Thyroid gland (tissue), 4 donors: ENCODE measurements around the gene AGBL4. TPM values are rescaled to one million over a fixed set of nuclear protein-coding genes. Genes with fewer than 3 reads are reported as not detected.

Experiments used
- DNase-seq, 2 donors: peaks; one replicate each; pipeline ENCODE4 v3.0.0-alpha.2; 2019
- H3K27ac ChIP-seq, 3 donors: fragments of 200-600 bp; sonication (generic); 1 replicate in 2 of 3; 2 replicates in 1 of 3; pipeline ENCODE4 v1.5.1; 2016 to 2019; ENCODE audit warnings: mild to moderate bottlenecking in 1 of 3, moderate library complexity in 1 of 3
- H3K27me3 ChIP-seq: fragments of 200-600 bp; sonication (generic); one replicate; pipeline ENCODE4 v1.5.1; 2019
- H3K36me3 ChIP-seq, 2 donors: fragments of 200-600 bp; sonication (generic); one replicate each; pipeline ENCODE4 v1.5.1; 2016 to 2019
- H3K4me1 ChIP-seq, 2 donors: fragments of 200-600 bp; sonication (generic); one replicate each; pipeline ENCODE4 v1.5.1; 2017 to 2019
- H3K4me3 ChIP-seq, 3 donors: fragments of 200-600 bp; sonication (generic); replicated peaks in 1 of 3; 1 replicate in 2 of 3; 2 replicates in 1 of 3; pipeline ENCODE4 v1.5.1; 2016; ENCODE audit warnings: mild to moderate bottlenecking in 1 of 3
- H3K9me3 ChIP-seq: fragments of 200-600 bp; sonication (generic); one replicate; pipeline ENCODE4 v1.5.1; 2017
- POLR2A ChIP-seq, 2 donors: fragments of 450-650 bp; IDR thresholded peaks; one replicate each; pipeline ENCODE4 v1.6.1; 2017; ENCODE audit warnings: antibody characterized with exemption in 2 of 2, mild to moderate bottlenecking in 2 of 2, moderate library complexity in 1 of 2
- WGBS, 2 donors: methylation state at CpG; one replicate each; pipeline ENCODE4 v1.1.5; 2017; 5-methylcytosine and 5-hydroxymethylcytosine counted together
- intact Hi-C: fragments of 100-400 bp; cut with DNase I; formaldehyde crosslinking; loops from one replicate; pipeline ENCODE4 v1.15.1; 2023
- total RNA-seq, 4 donors: library from RNA; depleted of rRNA; stranded (reverse); fragments of >200 nt; gene quantifications; one replicate each; pipeline ENCODE4 v1.2.3, GENCODE V29; 2016
- TF ChIP-seq, protein P1 (sequence below), 6 experiments: fragments of 200-600 bp in 3 of 6; fragments of 450-650 bp in 3 of 6; sonication (generic) in 3 of 6; IDR thresholded peaks; one replicate each; pipeline ENCODE4 v1.5.1; 2016 to 2019; ENCODE audit warnings: antibody characterized with exemption in 6 of 6, mild to moderate bottlenecking in 2 of 6, inconsistent platforms in 1 of 6, moderate library complexity in 1 of 6

Gene AGBL4
- total RNA-seq, 4 donors from 2014 or later = 2.1 to 6.0 (median 4.8) TPM

DNA sequence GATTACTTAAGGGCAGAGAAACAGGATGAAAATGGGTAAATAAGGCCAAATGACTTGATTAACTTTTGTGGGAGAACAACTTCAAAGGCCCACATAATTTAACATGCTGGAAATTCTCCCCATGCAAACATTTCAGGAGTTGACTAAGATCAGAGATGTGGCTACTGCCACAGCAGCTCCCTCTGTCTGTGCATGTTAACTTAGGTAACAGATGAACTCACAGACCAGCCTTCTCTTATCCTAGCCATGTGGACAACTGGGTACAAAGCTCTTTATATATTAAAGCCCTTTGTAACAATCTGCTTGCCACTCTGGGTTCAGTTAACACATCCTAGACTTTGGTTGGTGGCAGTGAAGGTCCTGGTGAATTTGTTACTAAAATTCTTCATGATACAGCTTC is 1280.3 kb downstream of the AGBL4 start:
- no peaks in the 10 kb centered on the region for H3K36me3 ChIP-seq
- no peak overlapping the region for H3K27ac ChIP-seq
- TF ChIP-seq, protein P1, sequence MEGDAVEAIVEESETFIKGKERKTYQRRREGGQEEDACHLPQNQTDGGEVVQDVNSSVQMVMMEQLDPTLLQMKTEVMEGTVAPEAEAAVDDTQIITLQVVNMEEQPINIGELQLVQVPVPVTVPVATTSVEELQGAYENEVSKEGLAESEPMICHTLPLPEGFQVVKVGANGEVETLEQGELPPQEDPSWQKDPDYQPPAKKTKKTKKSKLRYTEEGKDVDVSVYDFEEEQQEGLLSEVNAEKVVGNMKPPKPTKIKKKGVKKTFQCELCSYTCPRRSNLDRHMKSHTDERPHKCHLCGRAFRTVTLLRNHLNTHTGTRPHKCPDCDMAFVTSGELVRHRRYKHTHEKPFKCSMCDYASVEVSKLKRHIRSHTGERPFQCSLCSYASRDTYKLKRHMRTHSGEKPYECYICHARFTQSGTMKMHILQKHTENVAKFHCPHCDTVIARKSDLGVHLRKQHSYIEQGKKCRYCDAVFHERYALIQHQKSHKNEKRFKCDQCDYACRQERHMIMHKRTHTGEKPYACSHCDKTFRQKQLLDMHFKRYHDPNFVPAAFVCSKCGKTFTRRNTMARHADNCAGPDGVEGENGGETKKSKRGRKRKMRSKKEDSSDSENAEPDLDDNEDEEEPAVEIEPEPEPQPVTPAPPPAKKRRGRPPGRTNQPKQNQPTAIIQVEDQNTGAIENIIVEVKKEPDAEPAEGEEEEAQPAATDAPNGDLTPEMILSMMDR (IDR thresholded peaks at IDR 0.05) = no peak
- TF ChIP-seq POLR2A (IDR thresholded peaks at IDR 0.05) = no peak
- H3K27me3 ChIP-seq = no peaks in the 10 kb centered on the region
- intact Hi-C loops = no loop called here
- H3K9me3 ChIP-seq = no peaks in the 10 kb centered on the region
- H3K4me1 ChIP-seq = no peaks in the 10 kb centered on the region
- H3K4me3 ChIP-seq = no peak overlapping the region
- no peak for DNase-seq

DNA sequence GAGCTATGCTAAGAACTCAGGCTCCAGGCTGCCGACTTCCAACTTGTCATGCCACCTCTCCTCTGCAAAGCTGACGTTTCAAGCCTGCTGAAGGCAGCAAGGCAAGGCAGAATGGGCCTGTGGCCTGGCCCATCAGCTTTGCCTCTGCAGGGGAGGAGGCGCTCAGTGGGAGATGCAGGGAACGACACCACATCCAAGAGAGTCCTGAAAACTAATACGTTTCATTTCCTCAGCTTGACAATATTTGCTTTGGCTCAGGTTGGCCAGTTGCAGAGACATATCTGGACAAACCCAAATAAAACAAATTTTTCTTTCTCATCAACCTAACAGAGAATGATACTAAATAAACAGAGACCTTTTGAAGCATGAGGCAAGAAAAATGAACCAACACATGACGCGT is 1282.4 kb downstream of the AGBL4 start:
- intact Hi-C loops = no loop called here
- WGBS, 2 donors = 84 to 86% methylated on average over 7 of the region's 7 CpGs
- TF ChIP-seq, protein P1 (IDR thresholded peaks at IDR 0.05) = no peak
- TF ChIP-seq POLR2A (IDR thresholded peaks at IDR 0.05) = no peak
- no peaks in the 10 kb centered on the region for H3K36me3 ChIP-seq
- no peaks in the 10 kb centered on the region for H3K27me3 ChIP-seq
- DNase-seq = no peak
- no peaks in the 10 kb centered on the region for H3K4me1 ChIP-seq
- no peaks in the 10 kb centered on the region for H3K9me3 ChIP-seq
- no peak overlapping the region for H3K4me3 ChIP-seq
- H3K27ac ChIP-seq = no peak overlapping the region

DNA sequence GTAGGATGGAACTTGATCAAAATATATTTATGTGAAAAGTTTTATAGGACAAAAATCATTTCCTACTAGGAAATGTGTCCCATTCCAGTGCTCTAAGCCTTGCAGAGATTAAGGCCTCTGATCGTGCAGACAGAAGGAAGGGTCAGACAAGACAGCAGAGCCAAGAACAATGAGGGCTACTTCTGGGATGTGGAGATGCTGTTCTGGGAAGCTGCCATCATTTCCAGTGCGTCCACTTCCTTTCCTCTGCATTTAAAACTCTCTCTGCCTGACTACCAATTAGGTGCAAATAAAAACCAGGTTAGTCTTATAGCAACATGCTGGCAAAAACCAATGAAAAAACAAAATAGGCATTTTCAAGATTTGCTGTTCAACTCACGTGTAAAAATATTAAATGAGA is 1283.1 kb downstream of the AGBL4 start:
- DNase-seq = no peak
- TF ChIP-seq, protein P1 (IDR thresholded peaks at IDR 0.05) = no peak
- TF ChIP-seq POLR2A (IDR thresholded peaks at IDR 0.05) = no peak
- no peak overlapping the region for H3K27ac ChIP-seq
- no peaks in the 10 kb centered on the region for H3K27me3 ChIP-seq
- H3K9me3 ChIP-seq = no peaks in the 10 kb centered on the region
- intact Hi-C loops = no loop called here
- WGBS, 2 donors = 74 to 84% methylated on average over 3 of the region's 3 CpGs
- no peaks in the 10 kb centered on the region for H3K4me1 ChIP-seq
- H3K36me3 ChIP-seq = peaks cover 0 to 5% of the 10 kb centered on the region in 2 donors
- no peak overlapping the region for H3K4me3 ChIP-seq

DNA sequence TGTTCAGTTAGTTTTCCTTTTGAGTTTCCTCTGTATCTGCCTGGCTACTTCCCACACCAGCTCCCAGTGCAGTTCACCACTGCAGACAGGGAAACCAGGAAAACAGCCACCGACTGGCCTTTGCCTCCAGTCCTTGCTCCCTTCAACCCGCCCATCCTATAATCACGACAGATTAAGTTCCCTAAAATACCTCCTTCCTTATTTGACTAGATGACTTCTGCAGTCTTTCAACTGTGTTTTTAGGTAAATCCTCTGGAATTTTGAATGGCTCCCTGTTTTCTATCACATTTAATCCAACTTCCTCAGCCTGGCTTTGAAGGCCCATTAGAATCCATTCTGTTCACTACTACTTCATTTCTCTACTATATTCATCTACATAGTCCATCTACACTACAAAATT is 1284.7 kb downstream of the AGBL4 start:
- Histone ChIP-seq H3K36me3 (peaks cover 0 to 12% of the 10 kb centered on the region in 2 donors), H3K4me1 (no peaks in the 10 kb centered on the region), H3K27ac (no peak overlapping the region), H3K4me3 (no peak overlapping the region), H3K9me3 (no peaks in the 10 kb centered on the region), H3K27me3 (no peaks in the 10 kb centered on the region)
- no peak for DNase-seq
- intact Hi-C loops = no loop called here
- TF ChIP-seq, protein P1 (IDR thresholded peaks at IDR 0.05) = no peak
- no peak for TF ChIP-seq POLR2A (IDR thresholded peaks at IDR 0.05)
- WGBS, 2 donors = 52 to 63% methylated on average over 3 of the region's 3 CpGs

DNA sequence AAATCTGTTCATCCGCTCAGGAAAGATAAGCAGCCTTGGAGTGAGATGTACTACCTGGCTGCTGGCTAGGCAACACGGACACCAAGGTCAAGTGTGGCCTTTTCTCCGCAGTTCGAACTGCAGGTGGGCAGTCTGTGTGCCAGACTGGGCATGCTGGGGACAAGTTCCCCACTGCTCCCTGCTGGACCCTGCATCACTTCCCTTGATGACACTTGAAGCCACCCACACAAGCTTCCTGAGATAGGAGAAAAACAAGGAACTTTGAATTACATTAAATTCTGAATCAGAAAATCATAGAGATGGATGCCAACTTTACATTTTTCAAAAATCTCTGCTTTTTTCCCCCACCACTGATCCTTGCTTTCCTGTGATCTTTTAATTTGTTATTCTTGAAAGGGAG is 1285.4 kb downstream of the AGBL4 start:
- no peaks in the 10 kb centered on the region for H3K9me3 ChIP-seq
- H3K36me3 ChIP-seq = peaks cover 7 to 20% of the 10 kb centered on the region in 2 donors
- no peaks in the 10 kb centered on the region for H3K27me3 ChIP-seq
- 89 to 93% methylated on average over 4 of the region's 4 CpGs for WGBS, 2 donors
- no peak for DNase-seq
- no peak overlapping the region for H3K27ac ChIP-seq
- intact Hi-C loops = no loop called here
- TF ChIP-seq, protein P1 (IDR thresholded peaks at IDR 0.05) = no peak
- no peak for TF ChIP-seq POLR2A (IDR thresholded peaks at IDR 0.05)
- no peak overlapping the region for H3K4me3 ChIP-seq
- H3K4me1 ChIP-seq = no peaks in the 10 kb centered on the region
